Neural cell (in vitro differentiated cells): ENCODE measurements around the gene WASHC4.

Experiments
- CTCF ChIP-seq: fragments of 450-650 bp; IDR thresholded peaks from 2 replicates; pipeline ENCODE4 v1.5.1; 2014; ENCODE audit warnings: antibody characterized with exemption, mild to moderate bottlenecking, moderate library complexity; ENCODE audit not compliant: poor library complexity, severe bottlenecking
- EP300 ChIP-seq: fragments of 450-650 bp; conservative IDR thresholded peaks from 2 replicates; pipeline ENCODE4 v1.6.1; 2014; ENCODE audit warnings: antibody characterized with exemption, mild to moderate bottlenecking, moderate library complexity; ENCODE audit not compliant: poor library complexity, severe bottlenecking
- EZH2 ChIP-seq: fragments of 200-600, 300-800 bp; shearing (Covaris generic), sonication (generic); IDR thresholded peaks from 2 replicates; pipeline ENCODE4 v1.6.1; 2014; ENCODE audit warnings: antibody characterized with exemption, low read length, borderline replicate concordance, mild to moderate bottlenecking; ENCODE audit not compliant: insufficient read depth, poor library complexity, severe bottlenecking
- MXI1 ChIP-seq: fragments of 450-650 bp; conservative IDR thresholded peaks from 2 replicates; pipeline ENCODE4 v1.6.1; 2014; ENCODE audit warnings: antibody characterized with exemption, mild to moderate bottlenecking; ENCODE audit not compliant: poor library complexity, severe bottlenecking

- TF ChIP-seq EP300 (no peak), CTCF (no peak), EZH2 (no peak), MXI1 (no peak)
These were observed 104.9 kb downstream of the WASHC4 start for GRCh38 chr12:105212438-105212837.
